SK-N-SH (cell line): ENCODE data around the gene AFAP1L1. TPM values are rescaled to one million over a fixed set of nuclear protein-coding genes. Genes with fewer than 3 reads are reported as not detected.

Experiments used
- CTCF ChIA-PET: fragments of 300-600, 350-600 bp; formaldehyde crosslinking; extraction: SDS; loops from one replicate; lab custom pipeline; 2021; lab: Yijun Ruan, JAX
- POLR2A ChIA-PET: fragments of 350-600 bp; sonication (Branson Sonifier 250); formaldehyde crosslinking; extraction: SDS; loops from one replicate; lab custom pipeline; 2020; ENCODE audit warnings: antibody characterized with exemption, inconsistent platforms; lab: Yijun Ruan, JAX
- DNase-seq: peaks from one replicate; pipeline ENCODE4 v3.0.0; 2012
- H2AFZ ChIP-seq: fragments of 200-600 bp; sonication (generic); 2 replicates; pipeline ENCODE4 v1.8.1; 2016; ENCODE audit warnings: antibody characterized with exemption, mild to moderate bottlenecking, low read depth
- H3F3A ChIP-seq: fragments of 200-600 bp; sonication (generic); replicated peaks from 2 replicates; pipeline ENCODE3; 2016; ENCODE audit warnings: antibody characterized with exemption, mild to moderate bottlenecking; ENCODE audit not compliant: insufficient read depth
- H3K27ac ChIP-seq, 2 experiments: fragments of 200-500 bp in 1 of 2; fragments of 200-600 bp in 1 of 2; sonication (Bioruptor generic) in 1 of 2; sonication (generic), shearing (Covaris generic) in 1 of 2; 2 replicates each; pipeline versions ENCODE4 v1.5.1 to v1.6.1; 2014 to 2016; ENCODE audit warnings: low read depth in 2 of 2, inconsistent platforms in 1 of 2, low read length in 1 of 2, mild to moderate bottlenecking in 1 of 2, mixed read lengths in 1 of 2
- H3K27me3 ChIP-seq: fragments of 200-600 bp; sonication (generic), shearing (Covaris generic); 2 replicates; pipeline ENCODE4 v1.6.1; 2016; ENCODE audit warnings: mixed run types; ENCODE audit not compliant: insufficient read depth
- H3K36me3 ChIP-seq, 2 experiments: fragments of 200-500 bp in 1 of 2; fragments of 200-600 bp in 1 of 2; sonication (Bioruptor generic) in 1 of 2; sonication (generic) in 1 of 2; replicated peaks in 1 of 2; 2 replicates each; pipeline versions ENCODE3 to v1.5.1; 2014 to 2016; ENCODE audit warnings: low read length in 1 of 2, mild to moderate bottlenecking in 1 of 2; ENCODE audit not compliant: insufficient read depth in 2 of 2, control insufficient read depth in 1 of 2
- H3K4me1 ChIP-seq, 2 experiments: fragments of 200-500 bp in 1 of 2; fragments of 200-600 bp in 1 of 2; sonication (Bioruptor generic) in 1 of 2; sonication (generic), shearing (Covaris generic) in 1 of 2; 2 replicates each; pipeline versions ENCODE4 v1.5.1 to v1.6.1; 2014 to 2016; ENCODE audit warnings: low read depth in 1 of 2, low read length in 1 of 2, mixed run types in 1 of 2; ENCODE audit not compliant: insufficient read depth in 2 of 2, control insufficient read depth in 1 of 2
- H3K4me2 ChIP-seq: fragments of 200-600 bp; sonication (generic), shearing (Covaris generic); 2 replicates; pipeline ENCODE4 v1.6.1; 2017; ENCODE audit warnings: mixed run types
- H3K4me3 ChIP-seq, 2 experiments: fragments of 200-500 bp in 1 of 2; fragments of 200-600 bp in 1 of 2; sonication (Bioruptor generic) in 1 of 2; sonication (generic), shearing (Covaris generic) in 1 of 2; 2 replicates each; pipeline versions ENCODE4 v1.5.1 to v1.8.1; 2014 to 2016; ENCODE audit warnings: low read depth in 2 of 2, inconsistent platforms in 1 of 2, low read length in 1 of 2, mild to moderate bottlenecking in 1 of 2, mixed read lengths in 1 of 2, moderate library complexity in 1 of 2
- H3K79me2 ChIP-seq: fragments of 200-600 bp; sonication (generic); 2 replicates; pipeline ENCODE4 v1.8.1; 2017; ENCODE audit warnings: mild to moderate bottlenecking; ENCODE audit not compliant: insufficient read depth
- H3K9ac ChIP-seq: fragments of 200-600 bp; sonication (generic); 2 replicates; pipeline ENCODE4 v1.6.1; 2017; ENCODE audit warnings: mixed run types
- H3K9me2 ChIP-seq: fragments of 200-600 bp; sonication (generic); 2 replicates; pipeline ENCODE4 v1.6.1; 2017; ENCODE audit warnings: mixed run types
- H3K9me3 ChIP-seq: fragments of 200-600 bp; sonication (generic); 2 replicates; pipeline ENCODE4 v1.6.1; 2017; ENCODE audit warnings: mixed run types, mild to moderate bottlenecking, moderate library complexity
- H4K20me1 ChIP-seq: fragments of 200-600 bp; sonication (generic); 2 replicates; pipeline ENCODE4 v1.6.1; 2017; ENCODE audit warnings: mild to moderate bottlenecking, mixed run types; ENCODE audit not compliant: insufficient read depth
- FOSL2 ChIP-seq: IDR thresholded peaks from 2 replicates; pipeline ENCODE4 v1.4.0; 2012; ENCODE audit warnings: low read depth, mild to moderate bottlenecking, moderate library complexity, borderline replicate concordance
- FOXM1 ChIP-seq: IDR thresholded peaks from 2 replicates; pipeline ENCODE4 v1.4.0; 2012; ENCODE audit warnings: low read depth, mild to moderate bottlenecking
- MEF2A ChIP-seq: IDR thresholded peaks from 2 replicates; pipeline ENCODE4 v1.4.0; 2012; ENCODE audit warnings: low read depth, borderline replicate concordance
- NFIC ChIP-seq: IDR thresholded peaks from 2 replicates; pipeline ENCODE4 v1.4.0; 2012; ENCODE audit warnings: borderline replicate concordance
- POLR2AphosphoS5 ChIP-seq: IDR thresholded peaks from 2 replicates; pipeline ENCODE4 v1.6.1; 2012; ENCODE audit warnings: low read depth, low read length
- RAD21 ChIP-seq: IDR thresholded peaks from 2 replicates; pipeline ENCODE4 v1.6.1; 2012; ENCODE audit warnings: mild to moderate bottlenecking, low read length
- RCOR1 ChIP-seq: fragments of 150-350 bp; IDR thresholded peaks from 2 replicates; pipeline ENCODE4 v1.6.1; 2017; ENCODE audit warnings: antibody characterized with exemption, low read length
- SMC3 ChIP-seq: IDR thresholded peaks from 2 replicates; pipeline ENCODE4 v1.6.1; 2012; ENCODE audit warnings: low read depth, low read length, improper control_type of control experiment
- TAF1 ChIP-seq: IDR thresholded peaks from 2 replicates; pipeline ENCODE4 v1.6.1; 2012; ENCODE audit warnings: low read depth, mild to moderate bottlenecking, low read length, moderate library complexity, borderline replicate concordance
- TCF12 ChIP-seq: IDR thresholded peaks from 2 replicates; pipeline ENCODE4 v1.4.0; 2012
- USF1 ChIP-seq: IDR thresholded peaks from 2 replicates; pipeline ENCODE4 v1.4.0; 2012; ENCODE audit warnings: low read depth, borderline replicate concordance
- WGBS: methylation state at CpG from one replicate; pipeline ENCODE4 v1.1.6; 2017; ENCODE audit warnings: low lambda C conversion rate; 5-methylcytosine and 5-hydroxymethylcytosine counted together
- polyA plus RNA-seq, 3 experiments: library from polyadenylated mRNA; depleted of rRNA; stranded (reverse); fragments of >200 nt; gene quantifications; 2 replicates each; pipeline ENCODE4 v1.2.3, GENCODE V29; 2012
- TF ChIP-seq, protein P1 (sequence below): IDR thresholded peaks from 2 replicates; pipeline ENCODE4 v1.4.0; 2012; ENCODE audit warnings: low read depth
- TF ChIP-seq, protein P2 (sequence below): IDR thresholded peaks from 2 replicates; pipeline ENCODE4 v1.4.0; 2012; ENCODE audit warnings: low read depth, borderline replicate concordance
- TF ChIP-seq, protein P3 (sequence below): fragments of 150-350 bp; IDR thresholded peaks from 2 replicates; pipeline ENCODE4 v1.6.1; 2017; ENCODE audit warnings: antibody characterized with exemption, low read length, low read depth, borderline replicate concordance
- TF ChIP-seq, protein P4 (sequence below): IDR thresholded peaks from 2 replicates; pipeline ENCODE4; 2012

The AFAP1L1 gene
- polyA plus RNA-seq, 1 of the 3 experiments (the other 2 are of a cell fraction): 0.82 TPM

DNA sequence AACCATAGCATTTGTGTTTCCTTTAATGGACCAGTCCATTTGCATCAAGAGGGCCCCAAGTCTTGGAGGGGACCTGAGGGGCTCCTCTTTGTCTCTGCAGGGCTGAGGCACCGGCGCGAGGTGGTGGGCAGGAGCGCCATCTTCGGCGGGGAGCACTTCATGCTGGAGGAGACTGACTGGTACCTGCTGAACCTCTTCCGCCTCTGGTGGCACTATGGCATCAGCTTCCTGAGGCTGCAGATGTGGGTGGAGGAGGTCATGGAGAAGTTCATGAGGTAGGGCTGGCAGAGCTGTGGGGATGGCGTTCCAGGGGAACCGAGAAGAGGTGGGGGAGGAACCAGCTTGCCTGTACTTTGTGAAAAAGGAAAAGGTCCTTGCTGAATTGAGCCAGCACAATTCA is 92.3 kb downstream of the AFAP1L1 start:
- H3K36me3 ChIP-seq: no peaks in the 10 kb centered on the region
- peaks cover 0 to 14% of the 10 kb centered on the region in 2 experiments; a peak in 1 of 4 replicates for H3K4me1 ChIP-seq
- H3K9ac ChIP-seq: no peak overlapping the region
- DNase-seq: no peak
- H4K20me1 ChIP-seq: no peaks in the 10 kb centered on the region
- WGBS: 97% methylated on average over 8 of the region's 9 CpGs
- no peaks in the 10 kb centered on the region for H3K79me2 ChIP-seq
- TF ChIP-seq USF1 (no peak), RAD21 (no peak), POLR2AphosphoS5 (no peak), FOSL2 (no peak), MEF2A (no peak), TAF1 (no peak), NFIC (no peak), SMC3 (no peak), FOXM1 (no peak), RCOR1 (no peak), TCF12 (no peak)
- TF ChIP-seq, protein P1, sequence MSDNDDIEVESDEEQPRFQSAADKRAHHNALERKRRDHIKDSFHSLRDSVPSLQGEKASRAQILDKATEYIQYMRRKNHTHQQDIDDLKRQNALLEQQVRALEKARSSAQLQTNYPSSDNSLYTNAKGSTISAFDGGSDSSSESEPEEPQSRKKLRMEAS: no peak
- TF ChIP-seq, protein P2, sequence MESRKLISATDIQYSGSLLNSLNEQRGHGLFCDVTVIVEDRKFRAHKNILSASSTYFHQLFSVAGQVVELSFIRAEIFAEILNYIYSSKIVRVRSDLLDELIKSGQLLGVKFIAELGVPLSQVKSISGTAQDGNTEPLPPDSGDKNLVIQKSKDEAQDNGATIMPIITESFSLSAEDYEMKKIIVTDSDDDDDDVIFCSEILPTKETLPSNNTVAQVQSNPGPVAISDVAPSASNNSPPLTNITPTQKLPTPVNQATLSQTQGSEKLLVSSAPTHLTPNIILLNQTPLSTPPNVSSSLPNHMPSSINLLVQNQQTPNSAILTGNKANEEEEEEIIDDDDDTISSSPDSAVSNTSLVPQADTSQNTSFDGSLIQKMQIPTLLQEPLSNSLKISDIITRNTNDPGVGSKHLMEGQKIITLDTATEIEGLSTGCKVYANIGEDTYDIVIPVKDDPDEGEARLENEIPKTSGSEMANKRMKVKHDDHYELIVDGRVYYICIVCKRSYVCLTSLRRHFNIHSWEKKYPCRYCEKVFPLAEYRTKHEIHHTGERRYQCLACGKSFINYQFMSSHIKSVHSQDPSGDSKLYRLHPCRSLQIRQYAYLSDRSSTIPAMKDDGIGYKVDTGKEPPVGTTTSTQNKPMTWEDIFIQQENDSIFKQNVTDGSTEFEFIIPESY: no peak
- TF ChIP-seq, protein P3, sequence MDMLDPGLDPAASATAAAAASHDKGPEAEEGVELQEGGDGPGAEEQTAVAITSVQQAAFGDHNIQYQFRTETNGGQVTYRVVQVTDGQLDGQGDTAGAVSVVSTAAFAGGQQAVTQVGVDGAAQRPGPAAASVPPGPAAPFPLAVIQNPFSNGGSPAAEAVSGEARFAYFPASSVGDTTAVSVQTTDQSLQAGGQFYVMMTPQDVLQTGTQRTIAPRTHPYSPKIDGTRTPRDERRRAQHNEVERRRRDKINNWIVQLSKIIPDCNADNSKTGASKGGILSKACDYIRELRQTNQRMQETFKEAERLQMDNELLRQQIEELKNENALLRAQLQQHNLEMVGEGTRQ: no peak
- TF ChIP-seq, protein P4, sequence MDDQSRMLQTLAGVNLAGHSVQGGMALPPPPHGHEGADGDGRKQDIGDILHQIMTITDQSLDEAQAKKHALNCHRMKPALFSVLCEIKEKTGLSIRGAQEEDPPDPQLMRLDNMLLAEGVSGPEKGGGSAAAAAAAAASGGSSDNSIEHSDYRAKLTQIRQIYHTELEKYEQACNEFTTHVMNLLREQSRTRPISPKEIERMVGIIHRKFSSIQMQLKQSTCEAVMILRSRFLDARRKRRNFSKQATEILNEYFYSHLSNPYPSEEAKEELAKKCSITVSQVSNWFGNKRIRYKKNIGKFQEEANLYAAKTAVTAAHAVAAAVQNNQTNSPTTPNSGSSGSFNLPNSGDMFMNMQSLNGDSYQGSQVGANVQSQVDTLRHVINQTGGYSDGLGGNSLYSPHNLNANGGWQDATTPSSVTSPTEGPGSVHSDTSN: no peak
- no peak overlapping the region for H3K4me2 ChIP-seq
- POLR2A ChIA-PET: interaction anchor here (1.2 kb wide), 1 partner anchor 64 kb away, joined by 5 read pairs; no protein-coding TSS in a partner anchor
- no peak overlapping the region for H3K27ac ChIP-seq
- no peaks in the 10 kb centered on the region for H3K9me3 ChIP-seq
- H3K9me2 ChIP-seq: no peaks in the 10 kb centered on the region
- H3K4me3 ChIP-seq: no peak overlapping the region
- H3K27me3 ChIP-seq: no peaks in the 10 kb centered on the region
- H3F3A ChIP-seq: no peaks in the 10 kb centered on the region
- CTCF ChIA-PET: interaction anchor here (1.0 to 41.4 kb wide), 5 partner anchors 8 to 201 kb away, joined by 3 to 1751 read pairs (median 35); no protein-coding TSS in a partner anchor
- H2AFZ ChIP-seq: no peak overlapping the region
